NCI-H146 (cell line): ENCODE data around the gene METTL16.

Experiments
- DNase-seq: peaks from one replicate; lab custom pipeline; 2025; lab: John Stamatoyannopoulos, UW

Gene METTL16

GRCh38 chr17:2395258-2396181 is 116.2 kb downstream of the METTL16 start:
- no peak for DNase-seq

GRCh38 chr17:2394775-2395201 is 116.9 kb downstream of the METTL16 start:
- no peak for DNase-seq

GRCh38 chr17:2393954-2394749 is 117.5 kb downstream of the METTL16 start:
- no peak for DNase-seq

- peak; percentile 92 for DNase-seq
These were observed 118.3 kb downstream of the METTL16 start for GRCh38 chr17:2393174-2393953.

GRCh38 chr17:2392252-2393173 is 119.2 kb downstream of the METTL16 start:
- peak; percentile 96 for DNase-seq

- DNase-seq = no peak
These were observed 120.0 kb downstream of the METTL16 start for GRCh38 chr17:2391597-2392251.

- DNase-seq = no peak
These were observed 121.4 kb downstream of the METTL16 start for GRCh38 chr17:2390199-2390836.

- no peak for DNase-seq
These were observed 123.0 kb downstream of the METTL16 start for GRCh38 chr17:2388683-2389055.

GRCh38 chr17:2388020-2388682 is 123.5 kb downstream of the METTL16 start:
- no peak for DNase-seq

- no peak for DNase-seq
These were observed 124.3 kb downstream of the METTL16 start for GRCh38 chr17:2387086-2388019.

- DNase-seq = no peak
These were observed 125.1 kb downstream of the METTL16 start for GRCh38 chr17:2386400-2387085.

- DNase-seq = no peak
These were observed 126.2 kb downstream of the METTL16 start for GRCh38 chr17:2385240-2386210.

GRCh38 chr17:2384439-2385127 is 127.1 kb downstream of the METTL16 start:
- DNase-seq = no peak

- no peak for DNase-seq
These were observed 128.0 kb downstream of the METTL16 start for GRCh38 chr17:2383628-2384167.

GRCh38 chr17:2380950-2381649 is 130.6 kb downstream of the METTL16 start:
- DNase-seq = no peak
